Bronchial epithelial cell (primary cell): ENCODE measurements around the gene RGS3. TPM values are rescaled to one million over a fixed set of nuclear protein-coding genes. Genes with fewer than 3 reads are reported as not detected.

Source experiments
- DNase-seq: peaks from one replicate; pipeline ENCODE4 v3.0.0-alpha.2; 2010; ENCODE audit warnings: low read depth
- FAIRE-seq: peaks from 2 replicates; lab custom pipeline; 2011; peaks lifted over from hg19 to GRCh38; lab: Jason Lieb, UNC
- H3K27me3 ChIP-seq: 2 replicates; pipeline ENCODE4 v1.5.1; 2011; ENCODE audit warnings: low read length; ENCODE audit not compliant: control insufficient read depth, insufficient read depth
- H3K36me3 ChIP-seq: 2 replicates; pipeline ENCODE4 v1.5.1; 2011; ENCODE audit warnings: low read length; ENCODE audit not compliant: control insufficient read depth, insufficient read depth
- H3K4me3 ChIP-seq: 2 replicates; pipeline ENCODE4 v1.5.1; 2011; ENCODE audit warnings: mild to moderate bottlenecking, low read depth, low read length, control low read depth
- total RNA-seq: library from RNA; depleted of rRNA; stranded (reverse); fragments of >200 nt; gene quantifications from 2 replicates; pipeline ENCODE4 v1.2.1, GENCODE V29; 2014
- TF ChIP-seq, protein P1 (sequence below): IDR thresholded peaks from 2 replicates; pipeline ENCODE4 v1.5.1; 2011; ENCODE audit warnings: mild to moderate bottlenecking, moderate library complexity, low read length, control low read depth, inconsistent platforms; ENCODE audit not compliant: insufficient read depth, severe bottlenecking

Gene RGS3
- total RNA-seq, 1 donor from 2014 or later: 22.1 TPM

DNA sequence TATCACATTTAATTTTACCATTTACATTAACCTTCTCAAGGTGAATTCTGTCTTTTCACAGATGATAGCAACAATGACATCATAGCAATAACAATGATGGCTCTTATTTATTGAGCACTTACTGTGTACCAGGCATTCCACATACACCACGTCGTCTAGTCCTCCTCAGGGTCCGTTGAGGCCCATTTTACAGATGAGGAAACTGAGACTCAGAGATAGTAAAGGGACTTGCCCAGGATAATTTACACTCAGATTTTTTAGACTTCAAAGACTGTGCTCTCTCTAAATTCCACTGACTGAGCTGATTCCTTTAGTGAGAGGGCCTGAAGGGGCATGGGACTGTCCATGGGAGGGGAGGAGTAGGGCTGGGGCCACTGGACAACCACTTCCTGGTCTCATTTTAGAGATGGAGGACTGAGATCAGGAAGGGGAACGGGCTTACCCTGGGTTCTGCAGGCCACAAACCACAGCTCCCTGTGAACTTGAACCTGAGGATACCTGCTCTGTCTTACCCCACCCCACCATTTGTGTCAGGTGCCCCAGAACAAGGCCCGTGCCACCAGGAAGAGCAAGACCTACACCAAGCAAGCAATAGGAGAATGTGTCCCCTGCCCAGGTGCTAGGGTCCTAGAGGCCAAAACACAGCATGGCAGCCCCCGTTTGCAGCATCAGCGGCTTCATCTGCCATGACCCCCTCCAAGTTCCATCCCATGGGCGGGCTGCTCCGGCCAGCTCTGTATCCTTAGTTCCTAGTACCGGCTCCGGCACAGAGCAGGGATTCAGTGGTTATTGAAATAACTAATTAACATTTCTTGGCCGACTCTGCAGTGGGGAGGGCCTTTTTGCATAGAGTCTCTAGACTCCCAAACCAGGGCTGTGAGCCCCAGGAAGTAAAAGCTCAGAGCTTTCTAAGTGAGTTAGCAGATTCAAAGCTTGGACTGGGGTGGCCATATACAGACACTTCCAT is 96.6 kb downstream of the RGS3 start:
- Histone ChIP-seq H3K27me3 (no peaks in the 10 kb centered on the region), H3K4me3 (no peak overlapping the region), H3K36me3 (no peaks in the 10 kb centered on the region)
- no peak for FAIRE-seq
- TF ChIP-seq, protein P1, sequence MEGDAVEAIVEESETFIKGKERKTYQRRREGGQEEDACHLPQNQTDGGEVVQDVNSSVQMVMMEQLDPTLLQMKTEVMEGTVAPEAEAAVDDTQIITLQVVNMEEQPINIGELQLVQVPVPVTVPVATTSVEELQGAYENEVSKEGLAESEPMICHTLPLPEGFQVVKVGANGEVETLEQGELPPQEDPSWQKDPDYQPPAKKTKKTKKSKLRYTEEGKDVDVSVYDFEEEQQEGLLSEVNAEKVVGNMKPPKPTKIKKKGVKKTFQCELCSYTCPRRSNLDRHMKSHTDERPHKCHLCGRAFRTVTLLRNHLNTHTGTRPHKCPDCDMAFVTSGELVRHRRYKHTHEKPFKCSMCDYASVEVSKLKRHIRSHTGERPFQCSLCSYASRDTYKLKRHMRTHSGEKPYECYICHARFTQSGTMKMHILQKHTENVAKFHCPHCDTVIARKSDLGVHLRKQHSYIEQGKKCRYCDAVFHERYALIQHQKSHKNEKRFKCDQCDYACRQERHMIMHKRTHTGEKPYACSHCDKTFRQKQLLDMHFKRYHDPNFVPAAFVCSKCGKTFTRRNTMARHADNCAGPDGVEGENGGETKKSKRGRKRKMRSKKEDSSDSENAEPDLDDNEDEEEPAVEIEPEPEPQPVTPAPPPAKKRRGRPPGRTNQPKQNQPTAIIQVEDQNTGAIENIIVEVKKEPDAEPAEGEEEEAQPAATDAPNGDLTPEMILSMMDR: no peak
- DNase-seq: no peak

DNA sequence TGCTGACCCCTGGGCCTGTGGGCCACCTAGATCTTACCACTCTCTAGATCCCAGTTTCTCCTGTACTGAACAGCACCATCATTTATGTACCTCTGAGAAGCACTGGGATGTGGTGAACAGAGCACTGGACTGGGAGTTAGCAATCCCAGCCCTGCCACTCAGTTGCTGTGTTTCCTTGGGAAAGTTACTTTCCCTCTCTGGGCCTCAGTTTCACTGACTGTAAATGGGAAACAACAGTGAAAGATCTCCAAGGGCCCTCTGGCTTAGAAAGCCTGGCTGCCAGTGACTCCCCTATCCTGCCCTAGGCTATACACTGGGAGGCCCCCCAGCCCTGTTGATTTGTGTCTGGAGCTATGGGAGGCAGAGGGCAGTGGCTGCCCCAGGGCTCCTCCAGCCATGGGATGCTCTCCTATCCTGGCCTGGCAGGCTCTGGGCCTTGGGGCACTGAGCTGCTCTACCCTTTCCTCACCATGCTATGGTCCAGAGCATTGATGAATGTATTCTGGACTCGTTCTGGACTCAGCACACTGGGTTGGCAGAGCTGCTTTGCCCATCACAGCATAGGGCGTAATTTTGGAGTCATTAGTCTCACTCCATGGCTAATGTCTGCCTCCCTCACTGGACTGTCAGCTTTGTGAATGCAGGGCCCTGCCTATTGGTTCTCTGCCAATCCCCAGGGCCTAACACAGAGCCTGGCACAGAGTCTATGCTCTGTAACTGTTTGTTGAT is 99.3 kb downstream of the RGS3 start:
- TF ChIP-seq, protein P1: no peak
- peaks cover 3% of the 10 kb centered on the region for H3K36me3 ChIP-seq
- H3K27me3 ChIP-seq: no peaks in the 10 kb centered on the region
- FAIRE-seq (no peak), DNase-seq (no peak)
- H3K4me3 ChIP-seq: no peak overlapping the region

DNA sequence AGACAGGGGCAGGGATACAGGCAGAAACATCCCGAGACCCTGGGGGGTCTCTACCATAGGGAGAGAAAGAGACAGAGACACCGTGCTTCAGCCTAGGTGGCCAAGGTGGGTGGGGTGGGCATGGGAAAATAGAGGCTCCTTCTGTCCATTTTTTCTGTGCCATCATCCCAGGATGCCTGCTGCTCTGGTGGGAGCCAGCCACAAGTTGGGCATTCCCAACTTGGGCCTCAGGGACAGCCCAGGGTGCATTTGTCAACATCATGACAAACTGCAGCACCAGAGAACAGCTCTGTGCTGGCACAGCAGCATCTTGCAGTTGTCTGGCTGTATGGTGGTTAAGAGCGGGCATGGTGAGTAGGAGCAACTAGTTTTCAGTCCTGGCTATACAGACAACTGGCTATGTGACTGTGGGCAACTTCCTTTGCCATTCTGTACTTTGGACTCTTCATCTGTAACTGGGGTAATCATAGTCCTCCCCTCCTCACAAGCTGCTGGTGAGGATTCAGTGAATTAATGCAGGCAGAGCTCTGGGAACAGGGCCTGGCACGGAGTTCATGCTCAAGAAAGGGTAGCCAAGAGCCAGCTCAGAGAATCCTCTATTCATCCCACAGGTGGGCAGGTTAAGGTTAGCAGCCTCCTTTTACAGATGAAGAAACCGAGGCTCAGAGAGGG is 100.4 kb downstream of the RGS3 start:
- no peak overlapping the region for H3K4me3 ChIP-seq
- DNase-seq (no peak), FAIRE-seq (no peak)
- TF ChIP-seq, protein P1: no peak
- peaks cover 10% of the 10 kb centered on the region for H3K36me3 ChIP-seq
- no peaks in the 10 kb centered on the region for H3K27me3 ChIP-seq

DNA sequence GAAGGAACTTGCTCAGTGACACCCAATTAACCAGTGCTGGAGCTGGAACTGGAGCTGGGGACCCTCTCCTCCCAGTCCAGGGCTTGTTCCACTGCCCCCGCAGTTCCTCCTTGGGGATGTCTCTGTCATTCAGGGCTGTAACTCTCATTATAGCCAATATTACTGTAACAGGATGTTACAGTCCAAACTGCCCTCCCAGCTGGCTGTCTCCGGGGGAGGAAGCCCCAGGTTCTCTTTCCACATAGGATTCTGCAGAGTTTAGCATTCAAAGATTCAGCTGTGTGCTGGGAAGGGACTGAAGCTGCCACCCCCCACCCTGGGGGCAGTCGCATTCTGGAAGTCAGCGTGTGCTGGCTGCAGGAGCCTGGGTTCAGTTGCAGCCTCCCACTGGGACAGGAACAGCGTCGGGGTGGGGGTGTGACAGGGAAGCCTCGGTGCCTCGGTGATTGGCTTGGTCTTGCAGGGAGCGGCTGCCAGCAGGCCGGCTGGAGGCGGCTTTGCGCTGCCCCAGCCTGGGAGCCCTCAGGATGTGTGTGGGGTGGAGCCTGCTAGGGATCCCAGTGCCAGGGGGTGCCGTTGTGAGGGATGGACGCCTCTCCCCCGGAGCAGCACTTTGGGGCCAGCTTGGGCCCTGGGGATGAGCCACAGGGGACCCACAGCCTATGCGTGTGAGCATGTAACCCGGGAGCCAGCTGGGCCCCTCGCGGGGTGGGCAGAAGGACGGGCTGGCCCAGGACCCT is 101.1 kb downstream of the RGS3 start:
- Histone ChIP-seq H3K4me3 (peak overlapping the region; percentile 74), H3K36me3 (peaks cover 10% of the 10 kb centered on the region), H3K27me3 (no peaks in the 10 kb centered on the region)
- TF ChIP-seq, protein P1: peak; percentile 3
- DNase-seq (peak; percentile 67), FAIRE-seq (no peak)

DNA sequence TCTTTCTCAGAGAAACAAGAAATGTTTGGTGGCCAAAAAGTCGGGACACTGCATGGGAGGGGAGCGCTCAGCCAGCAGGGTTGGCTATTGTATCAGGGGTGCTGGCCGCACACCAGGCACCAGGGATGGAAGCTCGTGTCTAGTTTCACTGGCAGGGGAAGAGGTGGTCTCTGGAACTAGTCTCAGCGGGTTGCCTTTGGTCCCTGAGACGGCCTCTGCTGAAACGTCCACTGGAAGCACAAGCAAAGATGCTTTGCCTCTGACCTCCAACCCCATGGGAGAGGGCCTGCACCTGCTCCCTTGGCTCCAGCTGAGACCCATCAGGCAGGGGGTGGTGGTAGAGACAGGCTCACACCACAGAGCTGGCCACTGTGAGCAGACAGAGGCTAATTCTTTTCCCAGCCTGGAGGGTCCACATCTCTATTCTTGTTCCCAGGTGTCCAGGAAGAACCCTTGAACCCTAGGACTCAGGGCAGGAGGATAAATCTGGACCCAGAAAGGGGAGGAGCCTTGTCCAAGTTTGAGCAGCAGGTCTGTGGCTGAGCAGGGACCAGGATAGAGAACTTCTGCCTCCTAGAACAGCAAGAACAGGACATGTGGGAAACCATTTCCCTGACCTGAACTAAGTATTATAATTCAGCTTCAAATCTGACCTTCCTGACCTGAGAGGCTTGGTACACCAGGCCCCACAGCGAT is 102.6 kb downstream of the RGS3 start:
- Histone ChIP-seq H3K27me3 (no peaks in the 10 kb centered on the region), H3K4me3 (peak overlapping the region; percentile 74), H3K36me3 (peaks cover 10% of the 10 kb centered on the region)
- DNase-seq (no peak), FAIRE-seq (no peak)
- TF ChIP-seq, protein P1: no peak
